GM12878 (cell line): Measurements from ENCODE around the gene PIK3C3. TPM values are rescaled to one million over a fixed set of nuclear protein-coding genes. Genes with fewer than 3 reads are reported as not detected.

Experiments used
- BMI1 ChIP-seq: fragments of 450-650 bp; IDR thresholded peaks from 2 replicates; pipeline ENCODE4 v1.6.1; 2016; ENCODE audit warnings: mild to moderate bottlenecking, moderate library complexity, borderline replicate concordance
- E4F1 ChIP-seq: fragments of 450-650 bp; IDR thresholded peaks from 2 replicates; pipeline ENCODE4 v1.6.1; 2018; ENCODE audit warnings: borderline replicate concordance, mild to moderate bottlenecking; ENCODE audit not compliant: partially characterized antibody
- HCFC1 ChIP-seq: fragments of 150-350 bp; IDR thresholded peaks from 2 replicates; pipeline ENCODE4 v1.6.1; 2014; ENCODE audit warnings: low read length
- NKRF ChIP-seq: fragments of 450-650 bp; conservative IDR thresholded peaks from 2 replicates; pipeline ENCODE4 v1.6.1; 2017; ENCODE audit warnings: mild to moderate bottlenecking, moderate library complexity
- NR2C1 ChIP-seq: fragments of 450-650 bp; IDR thresholded peaks from 2 replicates; pipeline ENCODE4 v1.6.1; 2017; ENCODE audit warnings: antibody characterized with exemption, mild to moderate bottlenecking, moderate library complexity
- RFX5 ChIP-seq: IDR thresholded peaks from 2 replicates; pipeline ENCODE4 v1.6.1; 2011; ENCODE audit warnings: low read depth, low read length, improper control_type of control experiment
- USF1 ChIP-seq: IDR thresholded peaks from 2 replicates; pipeline ENCODE4 v1.6.1; 2011; ENCODE audit warnings: borderline replicate concordance, low read depth, mild to moderate bottlenecking, moderate library complexity, mixed read lengths, low read length; ENCODE audit not compliant: insufficient read depth; ENCODE audit errors: extremely low read length
- polyA plus RNA-seq, 11 experiments: library from polyadenylated mRNA; depleted of rRNA in 4 of 11; unstranded in 6 of 11; stranded (reverse) in 5 of 11; fragments of >200 nt; fragmentation: Nextera tagmentation in 4 of 11; fragmentation: Illumina TruSeq in 1 of 11; extraction: Ambion mirVana in 4 of 11; extraction: Trizol in 1 of 11; gene quantifications; 1 replicate in 1 of 11; 2 replicates in 10 of 11; pipeline versions ENCODE4 v1.2.1 to v1.2.3, GENCODE V29; 2011 to 2016; ENCODE audit warnings: inconsistent platforms in 2 of 11, missing spikeins in 2 of 11, low read depth in 1 of 11
- total RNA-seq, 4 experiments: library from RNA; depleted of rRNA in 3 of 4; stranded (reverse); fragments of >200 nt in 3 of 4; fragmentation: Illumina TruSeq in 1 of 4; extraction: Trizol in 1 of 4; gene quantifications; 2 replicates each; pipeline versions ENCODE4 v1.2.1 to v1.2.3, GENCODE V29; 2013 to 2021

The PIK3C3 gene
- total and polyA plus RNA-seq, 10 of the 15 experiments (the other 5 are each of a cell fraction or from before 2014, with no cell fraction given): 14.4 to 131 (median 32.4) TPM

GRCh38 chr18:41977233-41977632 is 22.2 kb downstream of the PIK3C3 start (continued):
- TF ChIP-seq NR2C1 (no peak), BMI1 (no peak), RFX5 (no peak), NKRF (no peak), USF1 (no peak), E4F1 (no peak), HCFC1 (no peak)
